Measurements from ENCODE around the gene LIG3.
"Not testable (repeated sequence)": the region's sequence is repeated elsewhere in the genome, so short reads cannot be mapped to it uniquely, and the experiment has no call there.

Gene LIG3

DNA sequence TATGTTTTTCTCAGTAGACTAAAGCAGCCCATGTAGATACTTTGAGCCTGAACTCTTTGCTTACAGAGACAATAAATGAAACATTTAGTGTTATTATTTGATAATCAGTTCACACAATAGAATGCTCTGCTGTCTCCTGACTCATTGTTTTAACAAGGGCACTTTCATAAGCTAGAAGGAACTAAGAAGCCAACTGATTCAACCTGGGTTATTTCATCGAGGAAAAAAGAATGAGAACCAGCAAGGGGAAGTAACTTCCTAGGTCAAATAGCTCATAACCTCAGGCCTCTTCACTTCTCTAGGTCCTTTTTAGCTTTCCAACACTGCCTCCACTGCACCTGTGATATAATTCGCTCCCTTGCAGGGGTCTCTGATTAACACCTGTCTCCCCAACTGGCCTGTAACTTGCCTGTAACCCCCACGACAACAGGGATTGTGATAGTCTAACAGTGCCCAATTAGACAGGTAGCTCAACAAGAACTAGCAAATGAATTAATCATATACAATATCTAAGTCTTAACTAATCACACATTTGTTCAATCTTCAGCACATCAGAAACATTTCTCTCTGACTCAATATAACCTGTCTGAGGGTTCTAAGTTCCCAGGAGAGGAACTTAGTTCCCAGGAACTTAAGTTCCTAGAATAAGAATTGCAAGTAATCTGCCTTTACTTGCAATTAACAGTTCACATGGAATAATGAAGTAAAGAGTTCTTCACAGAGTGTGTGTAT is 48.4 kb downstream of the LIG3 start:
- in situ Hi-C loops (cut with HindIII; ENCODE audit: low sequenced_read_pairs), result no loop called here

DNA sequence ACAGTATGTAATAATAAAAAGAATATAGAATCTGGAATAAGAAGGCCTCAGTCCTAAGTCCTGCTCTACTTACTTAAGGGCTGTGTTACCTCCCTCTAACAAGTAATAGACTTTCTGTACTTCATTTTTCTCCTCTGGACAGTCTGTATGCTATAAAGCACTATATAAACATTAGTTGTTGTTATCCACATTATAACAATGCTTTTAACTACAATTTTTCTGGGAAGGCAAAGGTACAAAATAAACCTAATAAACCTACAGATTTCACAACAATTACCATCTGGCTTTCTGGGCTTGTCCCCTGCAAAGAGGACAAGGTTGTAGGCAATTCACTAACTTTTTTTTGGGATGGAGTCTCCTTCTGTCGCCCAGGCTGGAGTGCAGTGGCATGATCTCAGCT is 50.5 kb downstream of the LIG3 start:
- in situ Hi-C loops (cut with HindIII; ENCODE audit: low sequenced_read_pairs), result no loop called here

DNA sequence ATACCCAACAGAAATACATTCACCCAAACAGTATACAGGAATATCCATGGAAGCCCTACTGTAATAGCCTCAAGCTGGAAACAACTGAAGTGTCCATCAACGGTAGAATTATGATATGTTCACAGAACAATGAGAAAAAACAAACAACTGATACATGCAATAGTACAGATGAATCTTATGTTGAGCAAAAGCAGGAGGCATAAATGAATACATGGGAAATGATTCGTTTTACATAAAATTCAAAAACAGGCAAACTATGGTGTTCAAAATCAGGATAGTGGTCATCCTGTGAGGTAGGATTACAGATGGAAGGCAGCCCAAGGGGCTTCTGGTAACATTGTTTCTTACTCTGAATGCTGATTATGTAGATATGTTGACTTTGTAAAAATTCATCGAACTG is 58.1 kb downstream of the LIG3 start:
- in situ Hi-C loops (cut with HindIII; ENCODE audit: low sequenced_read_pairs), result loop anchor here (5.0 kb wide), 1 partner anchor 89 kb away; no protein-coding TSS in a partner anchor

DNA sequence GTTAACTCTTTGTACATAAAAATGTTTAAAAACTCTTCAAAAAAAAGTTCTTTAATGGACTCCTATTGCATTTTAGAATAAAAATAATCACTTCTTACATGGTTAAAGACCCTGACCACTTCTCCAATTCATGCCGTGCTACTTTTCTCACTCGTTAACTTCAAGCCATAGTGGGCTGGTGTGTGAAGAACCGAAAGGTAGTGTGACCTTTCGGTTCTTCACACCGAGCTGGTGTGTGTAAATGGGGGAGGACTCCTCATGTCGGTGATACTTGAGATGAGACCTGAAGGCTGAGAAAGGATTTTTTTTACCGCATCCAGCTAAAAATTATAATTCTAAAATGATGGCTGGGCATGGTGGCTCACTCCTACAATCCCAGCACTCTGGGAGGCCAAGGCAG is 61.1 kb downstream of the LIG3 start:
- in situ Hi-C loops (cut with HindIII; ENCODE audit: low sequenced_read_pairs), result loop anchor here (5.0 kb wide), 1 partner anchor 54 kb away; no protein-coding TSS in a partner anchor

DNA sequence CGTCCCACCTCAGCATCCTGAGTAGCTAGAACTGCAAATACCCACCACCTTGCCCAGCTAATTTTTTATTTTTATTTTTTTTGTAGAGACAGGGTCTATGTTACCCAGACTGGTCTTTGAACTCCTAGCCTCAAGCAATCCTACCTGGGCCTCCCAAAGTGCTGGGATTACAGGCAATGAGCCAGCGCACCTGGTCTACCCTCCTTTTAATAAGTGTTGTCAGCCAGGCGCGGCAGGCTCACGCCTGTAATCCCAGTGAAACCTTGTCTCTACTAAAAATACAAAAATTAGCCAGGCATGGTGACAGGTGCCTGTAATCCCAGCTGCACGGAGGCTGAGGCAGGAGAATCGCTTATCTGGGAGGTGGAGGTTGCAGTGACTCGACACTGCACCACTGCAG is 63.9 kb downstream of the LIG3 start:
- in situ Hi-C loops (cut with HindIII; ENCODE audit: low sequenced_read_pairs), result loop anchor here (5.0 kb wide), 1 partner anchor 57 kb away; no protein-coding TSS in a partner anchor

DNA sequence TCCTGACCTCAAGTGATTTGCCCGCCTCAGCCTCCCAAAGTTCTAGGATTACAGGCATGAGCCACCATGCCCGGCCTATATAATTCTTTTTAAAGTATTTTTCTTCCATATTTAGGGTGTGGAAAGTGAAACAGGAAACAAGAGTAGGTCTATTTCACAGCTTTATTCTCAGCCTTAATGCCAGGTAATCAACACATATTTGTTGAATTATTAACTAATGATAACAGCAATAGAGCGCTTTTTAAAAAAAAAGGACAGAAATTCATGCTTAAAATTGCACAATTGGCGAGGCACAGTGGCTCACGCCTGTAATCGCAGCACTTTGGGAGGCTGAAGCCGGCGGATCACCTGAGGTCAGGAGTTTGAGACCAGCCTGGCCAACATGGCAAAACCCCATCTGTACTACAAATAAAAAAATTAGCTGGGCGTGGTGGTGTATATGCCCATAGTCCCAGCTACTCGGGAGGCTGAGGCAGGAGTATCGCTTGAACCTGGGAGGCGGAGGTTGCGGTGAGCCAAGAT is 65.2 kb downstream of the LIG3 start:
- in situ Hi-C loops (cut with HindIII; ENCODE audit: low sequenced_read_pairs), result not testable (repeated sequence)

DNA sequence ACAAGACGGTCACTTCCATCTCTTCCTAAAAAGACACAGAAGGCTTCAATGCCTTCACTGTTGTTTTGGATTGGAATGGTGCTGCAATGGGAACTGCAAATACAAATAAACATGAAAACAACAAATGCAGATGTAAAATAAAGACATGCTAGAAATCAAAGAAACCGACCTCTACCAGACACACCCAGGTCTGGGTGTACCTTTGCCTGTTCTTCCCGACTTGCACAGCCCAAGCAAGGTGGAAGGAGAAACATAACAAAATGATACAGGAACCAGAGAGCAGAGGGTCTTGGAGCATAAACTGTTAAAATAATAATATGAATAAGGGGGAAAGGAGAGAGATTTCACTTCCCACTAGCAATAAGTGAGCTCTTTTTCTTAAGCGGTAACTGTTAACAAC is 65.9 kb downstream of the LIG3 start:
- in situ Hi-C loops (cut with HindIII; ENCODE audit: low sequenced_read_pairs), result no loop called here

DNA sequence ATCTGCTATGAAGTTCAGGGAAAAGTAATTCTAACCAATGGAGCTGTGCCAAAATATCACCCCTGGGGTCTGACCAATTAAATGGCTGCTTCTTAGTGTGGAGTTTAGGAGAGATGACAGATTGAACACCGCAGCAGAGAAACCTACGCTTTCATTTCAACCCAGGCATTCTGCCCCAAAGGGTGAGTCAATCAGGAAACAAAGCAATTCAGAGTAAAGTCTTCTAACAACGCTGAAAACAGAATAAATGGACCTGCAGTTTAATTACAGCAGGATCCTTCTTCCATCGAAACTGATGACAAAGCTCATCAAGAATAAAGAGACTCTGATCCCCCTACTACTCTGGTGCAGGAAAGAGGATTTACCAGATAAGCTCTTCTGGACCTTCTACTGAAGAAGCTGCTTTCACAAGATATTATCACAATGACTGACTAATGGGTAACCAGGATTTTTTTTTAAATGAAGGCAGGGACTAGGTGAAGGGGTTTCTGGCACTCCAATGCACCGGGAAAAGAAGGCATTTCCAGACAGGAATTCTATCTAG is 66.5 kb downstream of the LIG3 start:
- in situ Hi-C loops (cut with HindIII; ENCODE audit: low sequenced_read_pairs), result no loop called here

DNA sequence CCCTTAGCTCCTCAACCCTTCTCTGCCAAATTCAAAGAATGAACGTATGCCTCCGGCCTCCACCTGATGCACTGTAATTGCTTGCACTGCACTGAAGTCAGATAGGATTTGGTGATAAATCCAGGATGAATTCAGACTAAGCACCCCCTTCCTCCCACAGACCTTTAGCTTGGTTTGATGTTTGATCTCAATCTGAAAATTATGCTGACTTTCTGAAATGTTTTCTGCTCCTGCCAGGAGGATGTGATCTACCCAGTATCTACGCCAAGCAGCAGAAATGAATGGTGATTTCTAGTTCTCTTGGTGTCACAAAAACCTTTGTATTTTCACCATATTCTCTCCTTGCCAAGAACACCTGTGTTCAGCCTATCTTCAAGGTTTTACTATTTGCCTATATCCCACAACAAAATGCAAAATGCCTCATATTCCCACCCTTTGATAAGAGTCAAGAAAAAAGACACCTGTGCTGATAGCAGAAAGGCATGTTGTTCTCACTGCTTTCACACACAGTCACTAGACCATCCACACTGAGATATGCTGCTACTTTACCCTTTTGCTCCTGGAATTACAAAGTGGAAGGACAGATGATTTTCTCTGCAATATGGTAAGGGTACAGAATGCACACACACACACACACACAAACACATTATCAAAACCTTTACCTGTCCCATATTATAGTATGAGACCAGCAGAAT is 68.5 kb downstream of the LIG3 start:
- in situ Hi-C loops (cut with HindIII; ENCODE audit: low sequenced_read_pairs), result no loop called here

DNA sequence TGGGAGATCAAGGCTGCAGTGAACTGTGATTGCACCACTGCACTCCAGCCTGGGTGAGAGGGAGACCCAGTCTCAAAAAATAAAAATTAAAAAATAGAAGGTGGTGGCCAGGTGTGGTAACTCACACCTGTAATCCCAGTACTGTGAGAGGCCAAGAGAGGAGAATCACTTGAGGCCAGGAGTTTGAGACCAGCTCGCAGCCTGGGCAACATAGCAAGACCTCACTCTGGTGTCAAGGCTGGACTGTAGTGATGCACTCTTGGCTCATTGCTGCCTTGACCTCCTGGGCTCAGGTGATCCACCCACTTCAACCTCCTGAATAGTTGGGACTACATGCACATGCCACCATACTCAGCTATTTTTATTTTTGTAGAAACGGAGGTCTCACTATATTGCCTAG is 69.9 kb downstream of the LIG3 start:
- in situ Hi-C loops (cut with HindIII; ENCODE audit: low sequenced_read_pairs), result no loop called here

DNA sequence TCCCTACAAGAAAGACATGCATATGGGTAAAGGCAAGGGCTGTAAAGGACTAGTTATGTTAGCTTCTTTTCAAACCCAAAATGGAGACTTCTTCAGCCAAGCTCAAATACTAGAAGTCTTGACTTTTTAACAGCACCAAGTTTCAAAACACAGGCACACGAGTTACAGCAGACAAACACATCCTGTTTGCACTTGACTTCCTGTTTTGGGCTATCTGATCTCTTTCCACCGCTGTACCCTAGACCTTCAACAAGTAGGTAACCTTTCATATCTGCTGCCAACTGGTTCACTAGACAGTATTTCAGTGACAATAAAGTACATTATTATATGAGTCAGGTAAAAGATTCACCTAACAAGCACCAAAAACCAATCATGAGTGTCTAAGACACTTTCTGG is 70.9 kb downstream of the LIG3 start:
- in situ Hi-C loops (cut with HindIII; ENCODE audit: low sequenced_read_pairs), result no loop called here

DNA sequence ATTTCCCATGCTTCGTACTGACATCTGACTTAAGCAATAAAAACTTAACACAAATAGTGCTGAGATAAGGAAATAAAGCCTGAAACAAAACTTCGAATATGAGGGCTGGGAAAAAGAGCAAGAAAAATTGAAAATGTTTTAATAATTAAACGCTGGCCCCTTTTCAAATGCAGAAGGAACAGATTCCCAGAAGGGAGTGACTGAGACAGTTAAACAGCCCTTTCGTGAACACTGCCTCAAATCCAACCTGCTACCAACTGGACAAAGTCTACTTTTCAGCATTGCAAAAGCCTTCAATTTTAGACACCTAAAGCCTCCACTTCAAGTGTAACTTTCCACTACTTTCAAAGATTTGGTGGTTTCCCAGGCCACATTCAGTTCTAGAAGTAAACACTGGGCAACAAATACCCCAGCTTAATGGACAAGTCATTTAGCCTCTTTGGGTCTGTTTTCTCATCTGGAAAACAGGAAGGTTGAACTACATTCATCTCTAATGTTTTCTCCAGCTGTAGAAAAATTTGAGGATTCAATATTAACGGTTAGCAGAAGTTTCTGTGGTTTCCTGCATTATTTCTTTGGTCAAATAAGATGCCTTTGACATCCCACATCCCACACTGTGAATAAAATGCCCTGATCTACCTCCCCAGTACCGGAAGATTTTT is 71.4 kb downstream of the LIG3 start:
- in situ Hi-C loops (cut with HindIII; ENCODE audit: low sequenced_read_pairs), result no loop called here

DNA sequence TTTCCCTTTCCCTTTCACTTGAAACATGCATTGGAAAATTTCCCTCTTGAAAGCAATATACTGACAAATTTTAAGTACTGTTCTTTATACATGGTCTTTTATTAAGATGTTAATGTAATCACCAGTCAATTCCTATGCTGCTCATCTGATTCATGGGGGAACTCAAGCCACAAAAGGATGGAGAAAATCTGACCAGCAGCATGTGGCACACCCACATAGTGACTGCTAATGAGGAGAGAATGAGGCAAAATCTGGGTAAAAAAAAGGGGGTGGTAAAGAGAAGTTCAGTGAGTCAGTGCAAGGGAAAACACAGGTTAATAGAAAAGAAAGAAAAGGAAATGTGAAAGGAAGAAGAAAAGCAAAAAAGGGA is 71.9 kb downstream of the LIG3 start:
- in situ Hi-C loops (cut with HindIII; ENCODE audit: low sequenced_read_pairs), result no loop called here

DNA sequence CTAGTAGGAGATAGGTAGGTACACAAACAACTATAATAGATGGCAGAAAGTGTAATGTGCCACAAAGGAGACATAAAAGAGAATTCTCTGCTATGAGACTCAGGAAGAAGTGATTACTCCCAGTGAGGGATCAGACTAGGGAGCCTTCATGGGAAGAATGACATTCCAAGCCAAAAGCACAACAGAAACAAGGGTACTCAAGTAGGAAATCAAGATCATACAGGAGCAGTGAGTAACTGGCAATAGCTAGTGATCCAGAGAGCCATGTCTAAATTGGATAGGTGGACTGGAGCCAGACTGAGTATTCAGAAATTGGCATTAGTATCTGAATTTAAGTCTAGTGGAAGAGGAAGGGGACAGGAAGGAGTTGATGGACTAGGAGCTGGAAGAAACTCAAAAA is 72.5 kb downstream of the LIG3 start:
- in situ Hi-C loops (cut with HindIII; ENCODE audit: low sequenced_read_pairs), result no loop called here

DNA sequence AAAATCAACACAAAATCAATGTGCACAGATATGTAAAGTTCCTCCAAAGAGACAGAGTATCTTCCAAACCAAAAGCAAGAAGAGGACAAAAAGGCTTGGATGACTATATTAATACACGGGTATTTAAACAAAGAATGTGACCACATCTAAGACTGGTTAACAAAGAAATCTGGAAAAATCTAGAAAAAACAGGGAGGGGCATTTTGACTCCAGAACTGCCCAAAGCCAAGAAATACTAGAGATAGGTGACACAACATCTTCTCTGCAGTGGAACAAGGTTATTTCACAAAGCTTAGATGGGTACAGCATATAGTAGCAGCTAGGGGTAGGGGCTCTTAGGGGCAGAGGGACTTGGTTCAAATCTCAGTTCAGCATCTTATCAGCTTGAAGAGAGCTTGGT is 72.9 kb downstream of the LIG3 start:
- in situ Hi-C loops (cut with HindIII; ENCODE audit: low sequenced_read_pairs), result no loop called here

DNA sequence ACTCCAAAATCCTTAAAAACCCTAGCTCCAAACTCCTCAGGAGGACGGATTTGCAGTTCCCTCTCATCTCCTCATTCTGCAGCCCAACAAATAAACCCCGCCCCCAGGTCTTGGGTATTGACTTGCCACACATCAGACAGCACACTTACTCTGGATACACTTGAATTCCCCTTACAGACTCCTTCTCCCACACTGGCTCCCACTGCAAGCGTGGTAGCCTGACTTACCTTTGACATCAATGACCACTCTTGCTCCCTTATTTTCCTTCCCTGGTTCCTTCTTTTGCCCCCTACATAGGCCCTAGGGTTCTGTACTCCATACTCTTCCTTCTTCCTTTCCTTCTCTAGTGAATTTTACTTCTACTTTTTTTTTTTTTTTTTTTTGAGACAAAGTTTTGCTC is 75.7 kb downstream of the LIG3 start:
- in situ Hi-C loops (cut with HindIII; ENCODE audit: low sequenced_read_pairs), result no loop called here

DNA sequence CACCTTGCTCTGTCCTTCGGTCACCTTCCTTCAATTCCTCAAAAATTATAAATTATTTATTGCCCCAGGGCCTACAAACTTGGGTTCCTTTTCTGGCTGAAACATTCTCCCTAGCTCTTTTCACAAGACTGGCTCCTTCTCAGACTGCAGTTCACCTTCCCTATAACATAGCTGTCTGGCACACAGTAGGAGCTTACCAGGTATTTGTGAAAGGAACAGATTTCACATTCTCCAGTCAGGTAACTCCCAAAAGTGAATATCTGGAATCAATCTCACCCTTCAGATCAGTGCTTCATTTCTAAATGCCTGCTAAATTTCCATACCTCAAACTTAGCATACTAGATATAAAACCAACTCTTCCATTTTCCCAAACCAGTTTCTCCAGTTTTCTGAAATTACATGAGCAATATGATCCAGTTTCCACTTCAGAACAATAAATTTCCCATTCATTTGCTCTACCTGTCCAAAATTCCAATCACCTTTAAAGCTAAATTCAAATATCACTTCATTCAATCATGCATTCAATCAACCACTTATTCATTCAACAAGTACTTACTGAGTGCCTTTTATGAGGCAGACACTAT is 77.1 kb downstream of the LIG3 start:
- in situ Hi-C loops (cut with HindIII; ENCODE audit: low sequenced_read_pairs), result no loop called here

All from endothelial cell of hepatic sinusoid (primary cell).